ENCODE measurements around the gene PTPRN2.

DNA sequence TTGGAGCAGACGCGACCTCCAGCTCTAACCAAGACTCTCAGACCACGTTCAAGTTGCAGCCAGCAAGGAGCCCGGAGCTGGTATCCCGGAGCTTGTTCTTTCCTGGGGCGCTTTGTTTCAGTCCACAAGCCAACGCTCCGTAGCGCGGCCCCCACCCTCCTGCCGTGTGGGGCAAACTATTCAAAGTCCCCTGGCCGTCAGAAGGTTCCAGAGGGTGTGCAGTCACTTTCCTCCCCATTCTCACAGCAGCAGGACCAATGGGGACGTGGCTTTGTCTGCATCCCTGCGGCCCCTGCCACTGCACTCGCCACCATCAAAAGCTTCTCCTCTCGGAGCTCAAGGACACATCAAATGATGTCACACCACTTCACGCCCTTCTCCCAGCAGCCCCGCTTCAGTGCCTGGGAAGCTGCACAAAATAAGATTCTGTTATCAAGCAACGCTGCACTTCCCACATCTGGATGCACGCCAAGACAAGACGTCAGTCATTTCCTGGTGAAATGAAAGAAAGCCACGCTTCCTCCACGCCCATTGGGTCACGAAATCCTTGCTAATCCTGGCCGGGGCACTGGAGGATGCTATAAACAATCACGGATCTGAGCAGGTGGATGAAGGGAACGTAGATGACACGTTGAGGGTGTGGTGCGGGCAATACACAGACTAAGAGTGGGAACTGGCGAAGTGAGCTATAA is 348.2 kb downstream of the PTPRN2 start:
- TF ChIP-seq TEAD4 (IDR thresholded peaks at IDR 0.05; ENCODE audit: low read depth, low read length), result no peak
- no peak for TF ChIP-seq RFX5 (IDR thresholded peaks at IDR 0.05; ENCODE audit: borderline replicate concordance, low read depth, low read length)
- TF ChIP-seq KDM5A (IDR thresholded peaks at IDR 0.05; ENCODE audit: low read length), result no peak
- no peak for TF ChIP-seq BRCA1 (IDR thresholded peaks at IDR 0.05; ENCODE audit: low read depth, low read length)
- no peak for TF ChIP-seq SP1 (IDR thresholded peaks at IDR 0.05; ENCODE audit: low read depth, low read length)
- no peak for TF ChIP-seq POLR2A (IDR thresholded peaks at IDR 0.05; ENCODE audit: control extremely low read depth in 1 of 2, low read depth in 2 of 2, low read length in 2 of 2)
- TF ChIP-seq EP300 (IDR thresholded peaks at IDR 0.05; ENCODE audit: borderline replicate concordance in 1 of 2, low read depth in 2 of 2, low read length in 2 of 2), result no peak
- no peak for TF ChIP-seq JUN (IDR thresholded peaks at IDR 0.05; ENCODE audit: low read depth, low read length)
- TF ChIP-seq, protein P1, sequence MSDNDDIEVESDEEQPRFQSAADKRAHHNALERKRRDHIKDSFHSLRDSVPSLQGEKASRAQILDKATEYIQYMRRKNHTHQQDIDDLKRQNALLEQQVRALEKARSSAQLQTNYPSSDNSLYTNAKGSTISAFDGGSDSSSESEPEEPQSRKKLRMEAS (IDR thresholded peaks at IDR 0.05), result no peak
- TF ChIP-seq, protein P2, sequence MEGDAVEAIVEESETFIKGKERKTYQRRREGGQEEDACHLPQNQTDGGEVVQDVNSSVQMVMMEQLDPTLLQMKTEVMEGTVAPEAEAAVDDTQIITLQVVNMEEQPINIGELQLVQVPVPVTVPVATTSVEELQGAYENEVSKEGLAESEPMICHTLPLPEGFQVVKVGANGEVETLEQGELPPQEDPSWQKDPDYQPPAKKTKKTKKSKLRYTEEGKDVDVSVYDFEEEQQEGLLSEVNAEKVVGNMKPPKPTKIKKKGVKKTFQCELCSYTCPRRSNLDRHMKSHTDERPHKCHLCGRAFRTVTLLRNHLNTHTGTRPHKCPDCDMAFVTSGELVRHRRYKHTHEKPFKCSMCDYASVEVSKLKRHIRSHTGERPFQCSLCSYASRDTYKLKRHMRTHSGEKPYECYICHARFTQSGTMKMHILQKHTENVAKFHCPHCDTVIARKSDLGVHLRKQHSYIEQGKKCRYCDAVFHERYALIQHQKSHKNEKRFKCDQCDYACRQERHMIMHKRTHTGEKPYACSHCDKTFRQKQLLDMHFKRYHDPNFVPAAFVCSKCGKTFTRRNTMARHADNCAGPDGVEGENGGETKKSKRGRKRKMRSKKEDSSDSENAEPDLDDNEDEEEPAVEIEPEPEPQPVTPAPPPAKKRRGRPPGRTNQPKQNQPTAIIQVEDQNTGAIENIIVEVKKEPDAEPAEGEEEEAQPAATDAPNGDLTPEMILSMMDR (IDR thresholded peaks at IDR 0.05; ENCODE audit: control extremely low read depth in 1 of 3, insufficient read depth in 1 of 3, low read depth in 1 of 3, low read length in 3 of 3), result no peak
- TF ChIP-seq POLR2AphosphoS5 (IDR thresholded peaks at IDR 0.05; ENCODE audit: low read depth, low read length), result no peak
- no peak for TF ChIP-seq SRF (IDR thresholded peaks at IDR 0.05; ENCODE audit: low read depth, low read length)
- TF ChIP-seq GTF2F1 (IDR thresholded peaks at IDR 0.05; ENCODE audit: borderline replicate concordance, low read depth, low read length), result no peak
- TF ChIP-seq EGR1 (IDR thresholded peaks at IDR 0.05; ENCODE audit: borderline replicate concordance, low read depth, low read length), result no peak

All from H1 (cell line).